Dendritic cell treated with granulocyte-macrophage colony-stimulating factor and Interleukin-4, amounts not matched to agents 40 ng/mL and 50 ng/mL, for 4 days (primary cell): ENCODE data around the gene SUPT3H.
"Not testable (repeated sequence)": the region's sequence is repeated elsewhere in the genome, so short reads cannot be mapped to it uniquely, and the experiment has no call there.

ENCODE experiments used
- H3K27ac Mint-ChIP-seq: one replicate; pipeline ENCODE4 v1.8.0; 2022; ENCODE audit warnings: mild to moderate bottlenecking, mixed read lengths
- H3K27me3 Mint-ChIP-seq: one replicate; pipeline ENCODE4 v1.8.0; 2022; ENCODE audit warnings: mild to moderate bottlenecking, mixed read lengths
- H3K36me3 Mint-ChIP-seq: one replicate; pipeline ENCODE4 v1.8.0; 2022; ENCODE audit warnings: low read depth, mixed read lengths
- H3K4me1 Mint-ChIP-seq: one replicate; pipeline ENCODE4 v1.8.0; 2022; ENCODE audit warnings: low read depth, mixed read lengths
- H3K4me3 Mint-ChIP-seq: one replicate; pipeline ENCODE4 v1.8.0; 2022; ENCODE audit warnings: mild to moderate bottlenecking, moderate library complexity, mixed read lengths
- H3K9me3 Mint-ChIP-seq: one replicate; pipeline ENCODE4 v1.8.0; 2022; ENCODE audit warnings: mixed read lengths
- intact Hi-C: fragments of 100-400 bp; cut with micrococcal nuclease; formaldehyde crosslinking; loops from one replicate; pipeline ENCODE4 v1.15.0; 2022

SUPT3H gene

DNA sequence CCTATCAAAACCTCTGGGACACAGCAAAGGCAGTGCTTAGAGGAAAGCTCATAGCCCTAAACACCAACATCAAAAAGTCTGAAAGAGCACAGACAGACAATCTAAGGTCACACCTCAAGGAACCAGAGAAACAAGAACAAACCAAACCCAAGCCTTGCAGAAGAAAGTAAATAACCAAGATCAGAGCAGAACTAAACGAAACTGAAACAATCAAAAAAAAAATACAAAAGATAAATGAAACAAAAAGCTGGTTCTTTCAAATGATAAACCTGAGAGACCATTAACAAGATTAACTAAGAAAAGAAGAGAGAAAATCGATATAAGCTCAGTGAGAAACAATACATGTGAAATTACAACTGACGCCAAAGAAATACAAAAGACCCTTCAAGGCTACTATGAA, 84.4 kb downstream of the SUPT3H start:
- no peaks in the 10 kb centered on the region for H3K27me3 Mint-ChIP-seq

DNA sequence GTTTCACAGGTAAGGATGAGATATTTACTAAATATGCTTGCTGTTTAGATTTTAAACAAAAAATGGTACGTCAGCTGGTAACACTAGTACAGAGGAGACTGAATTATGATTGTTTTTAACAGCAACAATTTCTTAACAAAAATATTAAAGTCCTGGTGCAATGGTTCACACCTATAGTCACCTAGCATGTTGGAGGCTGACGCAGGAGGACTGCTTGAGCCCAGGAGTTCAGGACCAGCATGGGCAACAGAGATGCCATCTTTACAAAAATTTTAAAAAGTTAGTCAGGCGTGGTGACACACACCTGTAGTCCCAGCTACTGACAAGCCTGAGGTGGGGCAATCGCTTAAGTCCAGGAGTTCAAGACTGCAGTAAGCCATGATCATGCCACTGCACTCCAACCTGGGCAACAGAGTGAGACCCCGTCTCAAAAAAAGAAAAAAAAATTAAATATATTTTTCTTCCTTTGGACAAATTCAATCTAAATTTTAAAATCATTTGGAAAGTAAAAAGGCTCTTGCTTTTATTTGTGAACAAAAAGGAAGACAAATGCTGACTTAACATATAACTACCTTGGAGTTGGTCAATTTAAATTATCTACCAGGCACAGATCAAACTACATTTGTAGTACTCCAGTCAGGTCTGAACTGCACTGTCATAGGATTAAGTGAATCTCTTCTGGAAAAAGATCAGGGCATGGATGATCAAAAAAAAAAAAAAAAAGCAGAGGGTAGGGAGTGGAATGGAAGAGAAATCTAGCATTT, 87.8 kb downstream of the SUPT3H start:
- Mint-ChIP-seq H3K27me3 (no peaks in the 10 kb centered on the region), H3K27ac (no peak overlapping the region), H3K4me1 (no peaks in the 10 kb centered on the region), H3K9me3 (no peaks in the 10 kb centered on the region), H3K4me3 (no peak overlapping the region), H3K36me3 (no peaks in the 10 kb centered on the region)
- intact Hi-C loops: no loop called here

More for the DNA sequence above, 84.4 kb downstream of the SUPT3H start:
- intact Hi-C loops: no loop called here
- no peak overlapping the region for H3K27ac Mint-ChIP-seq
- no peaks in the 10 kb centered on the region for H3K36me3 Mint-ChIP-seq
- H3K9me3 Mint-ChIP-seq: no peaks in the 10 kb centered on the region
- no peak overlapping the region for H3K4me3 Mint-ChIP-seq
- no peaks in the 10 kb centered on the region for H3K4me1 Mint-ChIP-seq

DNA sequence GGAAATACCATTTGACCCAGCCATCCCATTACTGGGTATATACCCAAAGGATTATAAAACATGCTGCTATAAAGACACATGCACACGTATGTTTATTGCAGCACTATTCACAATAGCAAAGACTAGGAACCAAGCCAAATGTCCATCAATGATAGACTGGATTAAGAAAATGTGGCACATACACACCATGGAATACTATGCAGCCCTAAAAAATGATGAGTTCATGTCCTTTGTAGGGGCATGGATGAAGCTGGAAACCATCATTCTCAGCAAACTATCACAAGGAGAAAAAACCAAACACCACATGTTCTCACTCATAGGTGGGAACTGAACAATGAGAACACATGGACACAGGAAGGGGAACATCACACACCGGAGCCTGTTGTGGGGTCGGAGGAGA, 91.0 kb downstream of the SUPT3H start:
- H3K27ac Mint-ChIP-seq, intact Hi-C loops, H3K4me3 Mint-ChIP-seq, H3K36me3 Mint-ChIP-seq, H3K27me3 Mint-ChIP-seq, H3K4me1 Mint-ChIP-seq: not testable (repeated sequence)
- peaks cover 30% of the 10 kb centered on the region for H3K9me3 Mint-ChIP-seq

DNA sequence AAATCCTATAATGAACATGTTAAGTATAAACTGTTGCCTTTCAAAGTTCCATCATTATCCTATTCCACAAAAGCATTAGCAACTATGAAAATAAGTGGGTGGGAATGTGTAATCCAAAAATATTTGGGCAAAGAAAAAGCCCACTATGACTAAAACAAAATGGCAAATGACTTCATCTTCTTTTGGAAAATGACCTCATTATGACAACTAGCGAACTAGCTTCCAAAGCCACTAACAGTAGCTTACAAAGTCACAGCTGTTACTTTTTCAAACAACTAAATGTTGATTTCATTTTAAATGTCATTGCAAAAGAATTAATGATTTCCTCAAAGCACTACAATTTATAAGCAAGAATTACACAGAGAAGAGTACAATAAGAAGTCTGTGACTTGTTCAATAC, 99.4 kb downstream of the SUPT3H start:
- peaks cover 28% of the 10 kb centered on the region for H3K9me3 Mint-ChIP-seq
- no peaks in the 10 kb centered on the region for H3K4me1 Mint-ChIP-seq
- no peak overlapping the region for H3K4me3 Mint-ChIP-seq
- H3K27me3 Mint-ChIP-seq: no peaks in the 10 kb centered on the region
- H3K36me3 Mint-ChIP-seq: peaks cover 6% of the 10 kb centered on the region
- intact Hi-C loops: no loop called here
- H3K27ac Mint-ChIP-seq: no peak overlapping the region

DNA sequence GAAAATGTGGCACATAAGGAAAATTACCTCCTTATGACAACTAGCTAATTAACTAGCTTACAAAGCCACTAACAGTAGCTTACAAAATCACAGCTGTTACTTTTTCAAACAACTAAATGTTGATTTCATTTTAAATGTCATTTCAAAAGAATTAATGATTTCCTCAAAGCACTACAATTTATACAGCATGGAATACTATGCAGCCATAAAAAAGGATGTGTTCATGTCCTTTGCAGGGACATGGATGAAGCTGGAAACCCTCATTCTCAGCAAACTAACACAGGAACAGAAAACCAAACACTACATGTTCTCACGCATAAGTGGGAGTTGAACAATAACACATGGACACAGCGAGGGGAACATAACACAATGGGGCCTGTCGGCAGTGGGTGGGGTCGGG, 100.0 kb downstream of the SUPT3H start:
- H3K4me3 Mint-ChIP-seq, H3K4me1 Mint-ChIP-seq, intact Hi-C loops, H3K27me3 Mint-ChIP-seq, H3K36me3 Mint-ChIP-seq, H3K27ac Mint-ChIP-seq: not testable (repeated sequence)
- H3K9me3 Mint-ChIP-seq: peaks cover 22% of the 10 kb centered on the region

DNA sequence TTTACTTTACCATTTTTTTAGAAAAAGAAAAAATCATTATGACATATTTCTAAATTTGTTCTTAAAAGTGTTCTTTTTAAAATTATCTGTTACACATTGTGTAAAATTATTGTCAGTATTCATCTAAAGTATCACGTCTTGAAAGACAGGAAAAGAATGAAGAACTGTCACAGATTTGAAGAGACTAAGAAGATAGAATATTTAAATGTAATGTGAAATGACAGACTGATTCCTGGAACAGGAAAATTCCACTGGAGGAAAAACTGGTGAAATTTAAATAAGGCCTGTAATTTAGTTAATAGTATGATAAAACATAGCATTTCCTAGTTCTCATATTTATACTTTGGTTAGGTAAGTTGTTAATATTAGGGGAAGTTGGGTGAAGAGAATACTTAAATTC, 102.4 kb downstream of the SUPT3H start:
- H3K4me3 Mint-ChIP-seq: no peak overlapping the region

DNA sequence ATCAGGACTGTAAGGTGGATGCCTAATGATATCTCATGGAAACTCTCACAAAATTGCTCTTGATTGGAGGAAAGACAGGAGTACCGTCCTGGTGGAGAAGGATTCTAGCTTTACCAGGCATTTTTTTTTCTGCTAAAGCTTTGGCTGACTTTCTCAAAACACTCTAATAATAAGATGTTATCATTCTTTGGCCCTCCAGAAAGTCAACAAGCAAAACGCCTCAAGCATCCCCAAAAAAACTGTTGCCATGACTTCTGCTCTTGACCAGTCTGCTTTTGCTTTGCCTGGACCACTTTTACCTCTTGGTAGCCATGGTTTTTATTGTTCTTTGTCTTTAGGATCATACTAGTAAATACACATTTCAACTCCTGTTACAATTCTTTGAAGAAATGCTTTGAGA, 105.1 kb downstream of the SUPT3H start:
- H3K4me3 Mint-ChIP-seq: no peak overlapping the region
- no peaks in the 10 kb centered on the region for H3K4me1 Mint-ChIP-seq
- H3K36me3 Mint-ChIP-seq: no peaks in the 10 kb centered on the region
- no peak overlapping the region for H3K27ac Mint-ChIP-seq
- intact Hi-C loops: no loop called here
- H3K9me3 Mint-ChIP-seq: peaks cover 9% of the 10 kb centered on the region
- no peaks in the 10 kb centered on the region for H3K27me3 Mint-ChIP-seq

More for the DNA sequence above, 102.4 kb downstream of the SUPT3H start:
- intact Hi-C loops: no loop called here
- H3K4me1 Mint-ChIP-seq: no peaks in the 10 kb centered on the region
- H3K36me3 Mint-ChIP-seq: no peaks in the 10 kb centered on the region
- H3K27ac Mint-ChIP-seq: no peak overlapping the region
- peaks cover 9% of the 10 kb centered on the region for H3K9me3 Mint-ChIP-seq
- no peaks in the 10 kb centered on the region for H3K27me3 Mint-ChIP-seq

DNA sequence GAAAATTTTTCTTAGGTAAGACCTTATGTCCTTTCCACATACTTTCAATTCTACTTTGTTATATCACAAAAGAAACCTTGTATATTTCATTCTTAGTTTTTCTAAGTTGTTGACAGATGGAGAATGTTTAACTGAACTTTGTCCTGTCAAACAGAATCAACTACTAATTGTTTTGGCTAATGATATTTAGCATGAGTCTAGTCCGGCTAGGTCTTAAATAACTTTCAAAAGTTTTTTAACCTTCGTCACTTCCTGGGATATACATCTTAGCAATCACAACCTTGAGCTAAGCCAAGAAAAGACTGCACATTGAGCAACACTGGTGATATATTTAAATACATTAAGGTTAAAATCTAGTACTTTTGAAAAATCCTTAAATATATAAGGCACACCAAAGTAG, 112.5 kb downstream of the SUPT3H start:
- intact Hi-C loops: no loop called here
- no peak overlapping the region for H3K4me3 Mint-ChIP-seq
- no peaks in the 10 kb centered on the region for H3K9me3 Mint-ChIP-seq
- no peaks in the 10 kb centered on the region for H3K36me3 Mint-ChIP-seq
- H3K4me1 Mint-ChIP-seq: no peaks in the 10 kb centered on the region
- no peaks in the 10 kb centered on the region for H3K27me3 Mint-ChIP-seq
- H3K27ac Mint-ChIP-seq: no peak overlapping the region

DNA sequence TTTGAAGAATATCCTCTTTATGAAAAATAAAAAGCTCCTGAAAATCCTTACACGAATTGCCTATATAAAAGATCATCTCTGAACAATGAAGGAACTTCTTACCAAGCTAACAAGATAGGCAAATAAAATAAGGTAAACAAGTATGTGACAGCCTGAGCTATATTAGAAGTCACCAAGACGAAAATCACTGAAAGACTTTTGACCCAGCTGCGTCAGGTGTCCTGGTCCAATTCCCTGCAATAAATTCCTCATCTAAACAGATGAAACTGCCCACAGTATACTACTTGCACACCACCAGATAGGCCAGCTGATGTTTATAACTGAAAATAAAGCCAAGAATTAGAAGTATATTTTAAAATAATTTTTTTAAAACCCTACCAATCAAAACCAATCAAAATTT, 117.0 kb downstream of the SUPT3H start:
- no peak overlapping the region for H3K4me3 Mint-ChIP-seq
- H3K36me3 Mint-ChIP-seq: no peaks in the 10 kb centered on the region
- intact Hi-C loops: no loop called here
- no peak overlapping the region for H3K27ac Mint-ChIP-seq
- H3K9me3 Mint-ChIP-seq: no peaks in the 10 kb centered on the region
- H3K27me3 Mint-ChIP-seq: no peaks in the 10 kb centered on the region
- no peaks in the 10 kb centered on the region for H3K4me1 Mint-ChIP-seq

DNA sequence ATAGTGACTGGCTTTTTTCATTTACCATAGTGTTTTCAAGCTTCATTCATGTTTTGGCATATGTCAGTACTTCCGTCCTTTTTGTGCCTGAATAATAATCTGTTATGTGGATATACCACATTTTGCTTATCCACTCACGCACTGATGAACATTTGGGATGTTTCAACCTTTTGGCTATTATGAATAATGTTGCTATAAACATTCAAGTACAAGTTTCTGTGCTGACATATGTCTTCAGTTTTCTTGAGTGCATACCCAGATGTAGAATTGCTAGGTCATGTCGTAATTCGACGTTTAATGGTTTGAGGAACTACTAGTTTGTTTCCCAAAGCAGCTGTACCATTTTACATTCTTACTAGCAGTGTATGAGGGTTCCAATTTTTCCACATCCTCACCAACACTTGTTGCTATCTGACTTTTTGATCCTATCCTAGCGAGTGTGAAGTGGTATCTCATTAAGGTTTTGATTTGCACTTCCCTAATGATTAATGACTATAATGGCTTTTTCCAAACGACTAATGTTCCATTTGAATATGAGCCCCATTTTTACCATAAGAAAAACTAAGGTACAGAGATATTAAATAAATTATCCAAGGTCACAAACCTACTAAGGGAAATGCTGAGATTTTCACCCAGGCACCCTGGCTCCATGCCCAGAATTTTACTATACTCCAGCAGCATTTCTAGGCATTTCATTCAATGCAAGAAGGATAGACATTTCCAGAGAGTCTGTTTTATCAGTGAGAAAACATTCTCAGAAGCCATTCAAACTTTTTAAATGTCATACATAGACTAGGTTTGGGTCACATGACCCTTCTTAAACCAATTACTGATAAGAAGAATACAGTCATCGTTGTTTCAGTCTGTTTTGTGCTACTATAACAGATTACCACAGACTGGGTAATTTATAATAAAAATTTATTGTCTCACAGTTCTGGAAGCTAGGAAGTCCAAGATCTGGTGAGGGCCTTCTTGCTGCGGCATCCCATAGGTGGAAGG, 120.7 kb downstream of the SUPT3H start:
- H3K27me3 Mint-ChIP-seq: no peaks in the 10 kb centered on the region
- H3K4me3 Mint-ChIP-seq: no peak overlapping the region
- intact Hi-C loops: no loop called here
- H3K36me3 Mint-ChIP-seq: no peaks in the 10 kb centered on the region
- no peak overlapping the region for H3K27ac Mint-ChIP-seq
- no peaks in the 10 kb centered on the region for H3K9me3 Mint-ChIP-seq
- no peaks in the 10 kb centered on the region for H3K4me1 Mint-ChIP-seq

DNA sequence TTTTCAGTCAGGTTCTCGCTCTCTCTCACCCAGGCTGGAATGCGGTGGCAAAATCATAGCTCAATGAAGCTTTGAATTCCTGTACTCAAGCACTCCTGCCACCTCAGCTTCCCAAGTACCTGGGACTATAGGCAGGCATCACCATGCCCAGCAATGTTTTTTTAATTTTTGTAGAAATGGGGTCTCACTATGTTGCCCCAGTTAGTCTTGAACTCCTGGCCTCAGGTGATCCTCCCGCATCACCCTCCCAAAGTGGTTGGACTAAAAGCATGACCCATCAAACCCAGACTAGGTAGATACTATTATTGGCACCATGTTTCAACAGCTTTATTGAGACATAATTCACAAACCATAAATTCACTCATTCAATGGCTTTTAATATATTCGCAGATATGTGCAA, 122.3 kb downstream of the SUPT3H start:
- Mint-ChIP-seq H3K27ac (no peak overlapping the region), H3K27me3 (no peaks in the 10 kb centered on the region), H3K36me3 (no peaks in the 10 kb centered on the region), H3K9me3 (no peaks in the 10 kb centered on the region), H3K4me3 (no peak overlapping the region), H3K4me1 (no peaks in the 10 kb centered on the region)
- intact Hi-C loops: no loop called here

DNA sequence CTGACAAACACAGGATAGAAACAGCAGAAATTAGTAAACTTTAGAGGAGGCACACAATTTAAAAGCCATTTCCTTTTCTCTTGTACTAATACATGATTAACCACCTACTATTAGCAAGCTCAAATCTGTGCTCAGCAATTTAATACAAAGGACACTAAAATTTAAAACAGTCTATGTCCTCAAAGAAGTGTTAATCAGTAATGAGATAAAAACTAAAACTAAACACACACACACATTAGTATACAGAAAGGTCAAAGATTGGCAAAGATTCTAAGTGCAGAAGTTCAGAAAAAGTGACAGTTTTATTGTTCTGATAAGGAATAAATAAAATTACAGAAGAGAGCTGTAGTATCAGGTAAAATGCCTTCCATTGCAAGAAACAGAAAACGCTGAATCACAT, 123.5 kb downstream of the SUPT3H start:
- H3K9me3 Mint-ChIP-seq: no peaks in the 10 kb centered on the region
- H3K27ac Mint-ChIP-seq: no peak overlapping the region
- H3K4me3 Mint-ChIP-seq: no peak overlapping the region
- H3K27me3 Mint-ChIP-seq: no peaks in the 10 kb centered on the region
- no peaks in the 10 kb centered on the region for H3K4me1 Mint-ChIP-seq
- H3K36me3 Mint-ChIP-seq: no peaks in the 10 kb centered on the region
- intact Hi-C loops: no loop called here

DNA sequence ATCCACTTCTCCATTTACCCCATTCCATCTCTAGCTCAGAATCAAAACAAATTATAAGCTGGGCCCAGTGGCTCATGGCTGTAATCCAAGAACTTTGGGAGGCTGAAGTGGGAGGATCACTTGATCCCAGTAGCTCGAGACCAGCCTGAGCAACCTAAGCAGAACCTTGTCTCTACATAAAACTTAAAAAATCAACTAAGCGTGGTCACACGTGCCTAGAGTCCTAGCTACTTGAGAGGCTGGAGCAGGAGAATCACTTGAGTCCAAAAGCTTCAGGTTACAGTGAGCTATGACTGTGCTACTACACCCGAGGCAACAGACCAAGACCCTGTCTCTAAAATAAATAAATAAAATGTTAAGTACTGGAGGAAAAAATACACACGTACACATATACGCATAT, 124.3 kb downstream of the SUPT3H start:
- no peaks in the 10 kb centered on the region for H3K27me3 Mint-ChIP-seq
- no peak overlapping the region for H3K27ac Mint-ChIP-seq
- intact Hi-C loops: no loop called here
- no peak overlapping the region for H3K4me3 Mint-ChIP-seq
- no peaks in the 10 kb centered on the region for H3K4me1 Mint-ChIP-seq
- H3K9me3 Mint-ChIP-seq: no peaks in the 10 kb centered on the region
- H3K36me3 Mint-ChIP-seq: no peaks in the 10 kb centered on the region

DNA sequence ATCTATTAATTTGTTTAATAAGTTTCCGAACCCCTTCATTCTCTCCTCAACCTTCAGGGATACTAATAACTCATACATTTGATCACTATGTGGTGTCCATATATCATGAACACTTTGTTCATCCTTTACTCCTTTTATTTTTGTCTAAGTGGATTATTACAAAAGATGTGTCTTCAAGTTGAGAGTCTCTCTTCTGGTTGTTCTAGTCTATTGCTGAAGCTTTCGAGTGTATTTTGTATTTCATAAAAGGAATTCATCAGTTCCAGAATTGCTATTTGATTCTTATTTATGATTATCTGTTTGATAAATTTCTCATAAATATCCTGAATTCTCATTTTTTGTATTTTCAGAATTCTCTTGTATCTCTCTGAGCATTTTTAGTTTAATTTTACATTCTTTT, 146.1 kb downstream of the SUPT3H start:
- Mint-ChIP-seq H3K27me3 (no peaks in the 10 kb centered on the region), H3K27ac (no peak overlapping the region), H3K4me1 (no peaks in the 10 kb centered on the region), H3K36me3 (no peaks in the 10 kb centered on the region), H3K9me3 (peaks cover 40% of the 10 kb centered on the region), H3K4me3 (no peak overlapping the region)
- intact Hi-C loops: no loop called here
